Stimulated activated naive CD4-positive, alpha-beta T cell treated with Interleukin-2 at 50 U/mL for 16 hours (primary cell): ENCODE data around the gene NEK7.
A peak's percentile ranks its signal among the peaks of the same experiment; 100 is the strongest.
"Not testable (repeated sequence)": the region's sequence is repeated elsewhere in the genome, so short reads cannot be mapped to it uniquely, and the experiment has no call there.

Experiments
- DNase-seq: peaks from one replicate; lab custom pipeline; 2025; lab: John Stamatoyannopoulos, UW

The NEK7 gene

DNA sequence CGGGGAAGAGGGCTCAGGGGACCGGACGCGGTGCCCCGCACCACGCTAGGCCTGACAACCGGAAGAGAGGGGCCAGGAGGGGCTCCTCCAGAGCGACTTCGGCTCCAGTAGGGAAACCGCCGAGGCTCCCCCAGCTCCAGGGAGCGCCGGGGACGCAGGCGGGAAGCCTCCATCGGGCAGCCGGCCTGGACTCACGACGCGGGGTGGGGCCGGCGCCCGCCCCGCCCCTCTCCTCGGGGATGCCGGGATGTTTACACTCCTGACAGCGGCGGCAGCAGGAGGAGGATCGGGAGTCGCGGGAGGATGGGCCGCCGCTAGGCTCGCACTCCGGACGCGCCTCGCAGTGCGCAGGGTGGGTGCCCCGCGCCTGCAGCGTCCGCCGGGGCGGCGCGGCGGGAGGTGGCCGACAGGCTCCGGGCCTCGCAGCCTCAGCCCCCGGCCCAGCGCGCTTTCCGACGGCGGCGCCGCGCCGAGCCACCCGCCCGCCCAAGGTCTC lies at the start of gene NEK7:
Gene NEK7, plus strand, starts transcription at position 254 of the 496 bp plus-strand sequence. CDS start 75,583 bp downstream, outside the sequence.
- DNase-seq, result peak; percentile 49

DNA sequence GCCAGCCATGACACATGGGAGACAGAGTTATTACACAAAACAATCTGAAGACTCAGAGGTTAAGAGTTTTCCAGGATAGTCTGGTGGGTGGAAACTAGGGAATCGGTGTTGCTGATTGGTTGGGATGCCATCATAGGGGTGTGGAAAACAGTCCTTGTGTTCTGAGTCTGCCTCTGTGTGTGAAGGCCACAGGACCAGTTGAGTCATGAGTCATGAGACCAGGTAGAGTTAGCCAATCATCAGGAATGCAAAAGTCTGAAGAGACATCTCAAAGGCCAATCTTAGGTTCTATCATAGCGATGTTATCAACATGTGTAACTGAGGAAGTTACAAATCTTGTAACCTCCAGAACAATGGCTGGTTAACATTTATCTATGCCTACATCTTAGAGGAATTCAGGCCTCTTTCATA lies 49.7 kb upstream of the NEK7 start:
- DNase-seq, result no peak

DNA sequence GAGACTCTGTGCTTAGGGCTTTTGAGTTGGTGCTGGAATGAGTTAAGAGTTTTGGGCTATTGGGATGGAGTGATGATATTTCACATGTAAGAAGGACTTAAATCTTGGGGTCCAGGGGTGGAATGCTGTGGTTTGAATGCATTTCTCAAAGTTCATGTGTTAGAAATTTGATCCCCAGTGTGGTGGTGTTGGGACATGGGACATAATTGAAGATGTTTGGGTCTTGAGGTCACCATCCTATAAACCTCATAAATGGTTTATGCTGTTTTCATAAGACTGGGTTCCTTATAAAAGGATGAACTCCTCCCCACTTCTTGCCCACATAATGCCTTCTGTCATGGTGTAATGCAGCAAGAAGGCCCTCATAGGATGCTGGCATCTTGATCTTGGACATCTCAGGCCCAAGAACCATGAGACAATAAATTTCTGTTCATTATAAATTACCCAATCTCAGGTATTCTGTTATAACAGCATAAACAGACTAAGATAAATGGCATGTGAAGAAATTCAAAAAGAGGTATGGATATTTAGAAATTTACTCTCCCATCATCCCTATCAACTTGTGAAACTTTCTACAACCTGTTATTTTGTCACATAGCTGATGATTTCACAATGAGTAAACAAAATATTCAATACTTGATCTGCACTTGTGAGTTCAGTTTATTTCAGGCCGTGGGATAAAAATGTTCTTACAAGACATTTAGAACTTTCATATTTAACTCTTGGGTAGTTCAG lies 48.0 kb upstream of the NEK7 start:
- DNase-seq, result no peak

DNA sequence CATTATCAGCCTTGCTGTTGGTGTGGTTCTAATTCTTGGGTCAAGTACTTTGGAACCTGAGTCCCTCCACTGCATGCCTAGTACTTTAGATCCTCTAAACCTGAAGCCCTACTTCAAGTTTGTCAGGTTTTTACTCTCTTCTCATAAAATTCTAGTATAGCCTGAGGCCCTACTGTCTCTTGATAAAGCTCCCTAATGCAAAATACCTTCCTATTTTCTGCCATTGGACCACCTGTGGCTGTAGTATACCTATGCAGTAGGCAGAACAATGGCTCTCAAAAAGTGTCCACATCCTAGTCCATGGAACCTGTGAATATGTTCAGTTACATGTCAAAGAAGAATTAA lies 47.5 kb upstream of the NEK7 start:
- no peak for DNase-seq

DNA sequence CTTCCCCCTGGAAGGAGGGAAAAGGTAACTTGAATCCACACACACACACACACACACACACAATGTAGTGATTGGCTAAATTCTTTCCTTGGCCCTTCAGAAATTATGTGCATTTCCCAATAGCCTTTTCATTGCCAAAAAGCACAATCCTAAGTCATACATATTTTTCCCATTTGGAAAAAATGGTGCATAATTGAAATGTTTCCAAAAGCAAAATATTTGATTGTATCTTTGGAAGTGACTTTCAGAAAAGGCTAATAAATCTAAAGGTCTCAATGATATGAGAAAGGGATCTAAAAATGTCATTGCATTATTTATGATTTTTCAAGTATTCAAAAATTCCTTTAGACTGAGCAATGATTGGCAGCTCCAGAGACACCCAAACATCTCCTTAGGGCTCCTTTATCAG lies 43.5 kb upstream of the NEK7 start:
- no peak for DNase-seq

DNA sequence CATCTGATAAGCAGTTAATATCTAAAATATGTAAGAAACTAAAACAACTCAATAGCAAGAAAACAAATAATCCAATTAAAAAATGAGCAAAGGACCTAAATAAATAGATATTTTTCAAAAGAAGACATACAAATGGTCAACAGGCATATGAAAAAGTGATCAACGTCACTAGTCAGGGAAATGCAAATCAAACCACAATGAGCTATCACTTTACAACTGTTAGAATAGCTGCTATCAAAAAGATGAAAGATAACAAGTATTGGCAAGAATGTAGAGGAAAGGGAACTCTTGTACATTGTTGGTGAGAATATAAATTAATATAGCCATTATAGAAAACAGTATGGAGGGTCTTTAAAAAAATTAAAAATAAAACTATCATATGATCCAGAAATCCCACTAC lies 40.7 kb upstream of the NEK7 start:
- no peak for DNase-seq

DNA sequence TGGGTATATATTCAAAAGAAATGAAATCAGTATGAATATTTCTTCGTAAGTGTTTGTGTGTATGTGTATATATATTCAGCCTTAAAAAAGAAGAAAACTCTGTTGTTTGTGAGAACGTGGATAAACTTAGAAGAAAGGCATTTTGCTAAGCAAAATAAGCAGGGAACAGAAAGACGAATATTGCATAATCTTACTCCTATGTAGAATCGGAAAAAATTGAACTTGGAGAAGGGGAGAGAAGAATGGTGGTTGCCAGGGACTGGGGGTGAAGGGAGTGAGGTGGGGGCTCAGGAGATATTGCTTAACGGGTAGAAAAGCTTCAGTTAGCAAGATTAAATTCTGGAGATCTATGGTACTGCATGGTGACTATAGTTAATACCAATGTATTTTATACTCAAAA lies 40.3 kb upstream of the NEK7 start:
- no peak for DNase-seq

DNA sequence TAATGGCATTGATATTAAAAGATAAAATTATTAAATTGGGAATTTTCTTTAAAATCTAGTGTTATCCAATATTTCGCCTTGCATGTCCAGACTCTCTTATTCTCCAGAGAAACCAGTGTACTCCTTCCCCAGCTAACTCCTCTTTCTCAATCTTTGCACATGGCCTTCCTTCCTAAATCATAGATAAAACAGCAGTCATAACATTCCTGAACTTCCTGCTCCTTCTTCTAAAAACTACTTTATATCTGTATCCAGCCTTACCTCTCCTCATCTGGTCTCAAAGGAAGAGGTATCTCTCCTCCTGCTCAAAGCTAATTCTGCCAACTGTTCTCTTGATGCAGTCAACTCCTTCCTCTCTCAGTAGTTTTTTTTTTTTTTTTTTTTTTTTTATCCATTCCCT lies 39.5 kb upstream of the NEK7 start:
- DNase-seq, result no peak

DNA sequence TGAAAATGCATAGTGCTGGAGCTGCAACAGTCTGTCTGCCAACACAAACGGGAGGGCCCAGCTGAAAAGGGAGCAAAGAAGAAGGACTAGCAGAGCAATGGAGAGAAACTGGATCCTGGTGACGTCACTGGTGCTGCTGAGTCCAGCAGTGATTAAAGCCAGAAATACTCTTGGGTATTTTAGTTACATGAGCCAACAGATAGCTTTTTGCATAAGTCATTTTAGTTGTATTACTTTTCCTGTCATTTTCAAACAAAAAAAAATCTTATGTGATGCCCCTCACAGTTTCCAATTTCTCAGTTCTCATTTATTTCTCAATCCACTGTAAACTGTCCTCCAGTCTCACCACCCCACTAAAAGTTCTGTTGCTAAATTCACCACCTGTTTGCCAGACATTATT lies 38.7 kb upstream of the NEK7 start:
- no peak for DNase-seq

DNA sequence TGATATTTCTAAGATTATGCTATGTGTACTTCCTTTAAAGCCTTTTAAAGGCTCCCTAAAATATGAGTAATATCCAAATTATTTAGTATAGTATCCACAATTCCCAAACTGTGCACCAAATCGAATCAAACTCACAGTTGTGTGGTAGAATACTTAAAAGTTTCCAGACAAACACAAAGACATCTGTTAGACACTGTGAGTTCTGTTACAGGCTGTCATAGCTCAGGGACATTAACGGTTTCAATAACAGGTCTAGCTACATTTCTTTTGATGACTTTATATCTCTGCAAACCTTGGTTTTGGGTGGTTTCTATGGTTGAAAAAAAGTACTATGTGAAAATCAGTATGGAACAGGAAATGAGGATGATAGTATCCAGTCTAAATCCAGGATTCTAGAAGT lies 36.9 kb upstream of the NEK7 start:
- DNase-seq, result no peak

DNA sequence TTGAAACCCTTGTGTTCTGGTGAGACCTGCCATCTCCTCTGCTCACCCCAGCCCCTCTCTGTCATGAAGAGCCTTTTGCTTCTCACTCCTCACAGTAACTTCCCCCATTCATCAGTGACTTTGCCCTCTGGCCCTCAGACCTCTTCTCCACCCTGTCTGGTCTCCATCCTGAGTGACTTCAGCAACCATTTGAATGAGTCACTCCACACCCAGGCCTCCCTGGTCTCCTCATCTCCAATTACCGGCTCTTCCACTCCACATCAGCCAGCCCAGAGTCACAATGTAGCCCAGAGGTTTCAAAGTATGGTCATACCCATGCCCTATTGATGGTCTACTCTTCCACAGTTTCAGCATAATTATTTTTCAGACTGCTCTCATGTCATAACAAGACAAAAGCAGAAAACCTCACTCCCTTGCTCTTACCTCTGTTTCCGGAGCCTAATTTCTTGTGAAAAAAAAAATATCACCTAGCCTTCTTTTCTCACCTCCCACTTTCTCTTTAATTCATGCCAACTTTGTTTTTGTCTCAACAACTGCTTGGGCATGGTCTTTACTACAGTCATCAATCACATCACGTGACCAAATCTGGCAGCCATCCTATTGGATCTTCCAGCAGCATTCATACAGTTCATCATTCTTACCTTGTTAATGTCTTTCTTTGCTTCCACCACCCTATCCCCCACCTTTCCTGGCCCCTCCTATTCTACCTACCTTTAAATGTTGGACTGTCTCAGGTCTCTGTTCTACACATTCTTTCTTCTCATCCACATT lies 35.6 kb upstream of the NEK7 start:
- no peak for DNase-seq

DNA sequence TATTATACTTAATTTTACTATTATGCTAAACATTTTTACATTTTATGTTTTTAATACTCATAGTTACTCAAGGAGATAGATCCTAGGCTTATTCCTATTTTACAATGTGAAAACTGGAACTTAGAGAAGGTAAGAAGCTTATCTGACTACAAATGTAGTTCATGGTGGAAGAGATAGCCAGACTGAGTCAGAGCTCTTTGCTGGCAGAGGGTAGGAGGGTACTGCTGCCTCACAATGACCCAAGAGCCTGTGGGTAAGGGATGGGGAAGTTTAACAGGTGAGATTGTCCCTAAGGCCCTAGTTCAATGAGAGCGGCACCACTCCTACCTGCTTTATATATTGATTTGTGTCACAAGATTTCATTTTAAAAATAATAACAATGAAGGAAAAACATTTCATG lies 34.1 kb upstream of the NEK7 start:
- DNase-seq, result no peak

DNA sequence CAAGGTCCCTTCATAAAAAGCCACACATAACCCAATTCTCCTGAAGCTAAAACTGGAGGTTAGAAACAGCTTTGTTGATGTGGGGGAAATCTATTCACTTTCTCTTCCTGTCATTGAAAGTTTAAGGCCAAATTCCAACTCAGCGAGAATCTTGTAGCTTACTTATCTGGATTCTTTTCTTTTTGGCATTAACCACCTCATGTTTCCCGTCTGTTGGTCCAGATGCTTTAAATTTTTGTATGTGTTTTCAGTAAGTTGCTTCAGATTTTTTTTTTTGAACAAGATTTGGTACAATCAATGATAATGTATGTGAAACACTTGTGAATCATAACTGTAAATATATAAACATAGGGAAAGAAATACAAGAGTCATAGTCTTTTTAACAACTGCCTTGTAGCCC lies 33.7 kb upstream of the NEK7 start:
- DNase-seq, result no peak

DNA sequence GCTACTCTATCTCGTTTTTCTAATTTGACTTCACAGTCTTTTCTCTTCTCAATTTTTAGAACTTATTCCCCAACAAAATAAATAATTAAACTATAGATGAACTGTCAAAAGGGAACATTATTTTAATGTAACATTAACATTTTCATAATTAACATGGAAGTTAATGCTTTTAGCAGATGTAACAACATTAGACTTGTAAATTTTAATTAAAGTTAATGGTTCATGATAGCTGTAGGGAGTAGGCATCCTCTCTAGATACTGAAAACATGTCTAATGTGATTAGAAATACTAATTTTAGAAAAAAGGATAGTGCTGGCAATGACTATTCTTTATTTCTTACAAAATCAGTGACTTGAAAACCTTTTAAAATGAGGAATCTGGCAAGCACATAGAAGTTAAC lies 32.1 kb upstream of the NEK7 start:
- DNase-seq, result no peak

DNA sequence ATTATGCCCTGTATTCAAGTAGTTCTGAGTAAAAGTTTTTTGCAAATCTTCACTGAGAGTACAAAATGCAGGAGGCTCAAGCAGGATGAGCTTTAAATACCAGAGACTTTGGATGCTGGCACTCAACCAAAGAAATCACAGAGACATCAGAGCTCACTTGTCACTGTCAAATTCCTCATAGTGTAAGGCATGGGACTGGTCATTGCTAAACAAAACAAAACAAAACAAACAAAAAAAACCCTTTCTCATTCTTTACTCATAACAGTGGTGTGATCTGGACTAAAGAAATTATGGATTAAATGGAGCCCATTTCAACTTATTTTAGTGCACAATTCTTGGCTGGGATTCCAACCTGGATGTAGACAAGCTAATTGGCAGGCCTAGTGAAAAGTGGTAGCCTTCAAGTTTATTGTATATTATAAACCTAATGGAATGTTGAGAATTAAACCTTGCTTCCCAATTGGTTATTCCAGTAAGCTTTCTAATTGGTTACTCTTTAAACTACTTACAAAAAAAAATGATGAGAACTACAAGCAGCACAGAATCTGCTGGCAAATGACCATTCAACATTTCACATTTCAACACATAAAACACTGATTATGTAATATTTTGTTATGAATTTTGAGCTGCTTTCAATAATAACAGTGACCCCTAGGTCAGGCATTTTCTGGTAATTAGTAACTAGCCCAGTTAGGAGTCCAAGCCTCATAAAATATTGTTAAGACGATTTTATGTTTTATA lies 30.6 kb upstream of the NEK7 start:
- DNase-seq, result no peak

DNA sequence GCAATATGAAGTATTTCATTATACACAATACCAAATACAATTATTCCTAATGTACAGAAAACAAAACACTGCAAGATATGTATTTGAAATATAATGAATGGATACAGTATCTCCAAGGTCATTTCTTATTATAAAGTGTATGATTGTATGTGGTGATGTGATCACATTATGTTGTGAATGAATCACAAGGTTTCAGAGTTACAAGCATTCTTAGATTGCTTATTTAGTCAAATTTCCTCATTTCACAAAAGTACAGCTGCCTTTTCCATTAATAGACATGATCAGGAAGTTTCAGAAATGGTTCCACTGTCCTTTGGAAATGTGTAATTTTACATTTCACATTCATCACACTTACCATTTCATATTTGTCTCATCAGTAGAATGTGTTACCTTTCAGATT lies 28.3 kb upstream of the NEK7 start:
- DNase-seq, result no peak

DNA sequence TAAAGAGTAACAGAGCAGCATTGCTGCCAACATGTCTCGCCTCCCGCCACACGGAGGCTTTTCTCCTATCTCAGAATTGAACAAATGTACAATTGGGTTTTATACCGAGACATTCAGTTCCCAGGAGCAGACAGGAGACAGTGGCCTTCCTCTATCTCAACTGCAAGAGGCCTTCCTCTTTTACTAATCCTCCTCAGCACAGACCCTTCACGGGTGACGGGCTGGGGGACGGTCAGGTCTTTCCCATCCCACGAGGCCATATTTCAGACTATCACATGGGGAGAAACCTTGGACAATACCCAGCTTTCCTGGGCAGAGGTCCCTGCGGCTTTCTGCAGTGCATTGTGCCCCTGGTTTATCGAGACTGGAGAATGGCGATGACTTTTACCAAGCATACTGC lies 26.7 kb upstream of the NEK7 start:
- not testable (repeated sequence) for DNase-seq

DNA sequence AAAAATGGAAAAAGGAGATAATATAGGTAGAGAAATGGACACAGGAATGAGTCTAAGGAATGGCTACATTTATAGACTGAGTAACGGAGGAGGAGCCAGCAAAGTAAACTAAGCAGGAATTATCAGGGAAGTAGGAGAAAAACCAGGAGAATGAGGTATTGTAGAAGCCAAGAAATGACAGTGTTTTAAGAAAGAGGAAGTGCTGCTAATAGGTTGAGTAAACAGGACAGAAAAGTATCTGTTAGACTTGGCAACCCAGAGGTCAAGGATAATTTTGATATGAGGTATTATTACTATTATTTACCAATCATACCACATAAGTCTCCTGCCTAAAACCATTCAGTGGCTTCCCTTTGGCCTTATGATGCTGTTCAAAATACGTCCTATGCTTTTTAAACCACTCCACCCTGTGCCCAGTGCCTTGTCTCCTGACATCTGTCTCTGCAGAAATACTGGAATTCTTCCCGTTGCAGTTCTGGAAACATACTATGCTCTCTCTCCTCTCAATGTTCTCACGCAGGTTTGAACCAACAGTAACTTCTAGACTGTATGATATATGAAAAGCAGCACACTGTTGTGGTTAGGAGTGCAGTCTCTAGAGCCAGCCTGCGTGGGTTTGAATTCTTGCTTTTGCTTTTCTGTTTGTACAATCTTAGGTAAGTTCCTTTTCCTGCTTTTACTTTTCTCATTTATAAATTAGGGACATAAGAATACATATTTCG lies 24.6 kb upstream of the NEK7 start:
- DNase-seq, result no peak

DNA sequence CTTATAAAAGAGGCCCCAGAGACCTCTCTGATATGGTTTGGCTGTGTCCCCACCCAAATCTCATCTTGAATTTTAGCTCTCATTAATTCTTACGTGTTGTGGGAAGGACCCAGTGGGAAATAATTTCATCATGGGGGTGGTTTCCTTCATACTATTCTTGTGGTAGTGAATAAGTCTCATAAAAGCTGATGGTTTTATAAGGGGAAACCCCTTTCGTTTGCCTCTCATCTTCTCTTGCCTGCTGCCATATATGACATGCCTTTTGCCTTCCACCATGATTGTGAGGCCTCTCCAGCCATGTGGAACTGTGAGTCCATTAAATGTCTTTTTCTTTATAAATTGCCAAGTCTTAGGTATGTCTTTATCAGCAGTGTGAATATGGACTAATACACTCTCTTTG lies 22.5 kb upstream of the NEK7 start:
- DNase-seq, result no peak

DNA sequence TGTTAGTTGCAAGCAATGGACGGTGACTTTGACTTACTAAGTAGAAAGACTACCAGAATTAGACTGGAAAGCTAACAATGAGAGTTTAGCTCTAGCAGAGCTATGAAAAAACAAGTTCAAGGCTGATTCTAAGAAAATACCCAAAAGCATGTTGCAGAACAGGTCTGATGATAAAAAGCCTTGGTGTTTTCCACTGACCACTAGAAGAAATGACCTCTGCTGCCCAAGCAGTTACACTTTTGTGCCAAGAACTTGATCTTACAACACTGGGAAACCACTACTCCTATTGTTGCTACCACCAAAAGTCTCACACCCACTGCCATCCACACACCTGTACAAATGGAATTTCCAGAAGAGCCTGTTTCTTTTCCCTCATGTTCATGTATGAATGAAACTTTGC lies 21.4 kb upstream of the NEK7 start:
- no peak for DNase-seq

DNA sequence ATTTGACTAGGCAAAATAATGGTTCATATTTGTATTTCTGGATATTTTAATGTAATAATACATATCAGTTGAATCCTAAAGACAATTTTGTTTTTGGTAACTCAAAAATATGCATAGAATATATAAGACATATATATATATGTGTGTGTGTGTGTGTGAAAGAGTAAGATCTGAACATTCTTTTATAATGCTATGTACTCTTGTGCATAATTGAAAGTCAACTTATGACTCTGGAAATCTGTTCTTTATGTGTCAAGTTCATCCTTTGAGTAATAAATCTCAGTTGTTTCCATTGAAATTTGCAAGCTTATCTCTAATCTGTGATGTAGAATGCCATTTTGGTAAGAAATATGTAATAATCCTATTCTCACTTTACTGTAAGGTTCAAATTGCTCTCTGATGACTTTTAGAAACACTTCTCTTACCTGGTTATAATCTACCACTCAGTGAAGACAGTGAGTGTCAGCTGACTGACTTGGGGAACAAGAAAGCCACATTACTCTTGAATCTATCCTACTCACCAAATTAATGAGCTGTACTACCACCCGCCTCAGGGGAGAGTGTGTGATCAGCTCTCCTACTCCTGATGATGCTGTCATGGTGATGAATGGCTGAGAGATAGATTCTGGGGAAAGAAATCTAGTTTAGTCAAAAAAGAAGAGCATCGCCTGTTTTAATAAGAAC lies 15.0 kb upstream of the NEK7 start:
- no peak for DNase-seq

DNA sequence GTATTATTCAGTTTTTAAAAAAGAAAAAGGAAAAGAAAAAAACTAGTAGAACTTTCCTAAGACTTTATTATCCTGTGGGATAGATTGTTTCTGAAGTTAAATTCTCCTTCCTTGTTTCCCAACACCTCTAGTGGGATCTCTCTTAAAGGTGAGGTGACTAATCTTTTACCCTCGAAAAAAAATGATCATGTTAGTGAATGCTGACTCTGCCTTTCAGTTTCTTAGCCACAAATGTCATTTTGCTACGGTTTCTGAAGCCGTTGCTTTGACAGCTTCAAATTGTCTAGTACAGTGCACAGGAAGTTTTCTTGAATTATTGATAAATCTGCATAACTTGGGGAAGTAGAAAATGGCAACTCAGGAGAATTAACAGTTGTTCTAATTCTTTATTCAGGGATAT lies 13.0 kb upstream of the NEK7 start:
- no peak for DNase-seq
